Stimulated activated CD4-positive, alpha-beta T cell treated with anti-CD3 and anti-CD28 coated beads, Interleukin-15, amount 100 ng/mL, for 1 hour (primary cell): ENCODE data around the gene IRX6.

ENCODE experiments used
- DNase-seq, 2 donors: peaks; one replicate each; pipeline ENCODE4 v3.0.0-alpha.2; 2020; ENCODE audit warnings: low read depth in 1 of 2, low spot score in 1 of 2

The IRX6 gene

GRCh38 chr16:55323637-55324271 lies at the start of gene IRX6:
IRX6 (plus strand) TSS chr16:55324203; CDS start chr16:55325092, 889 bp downstream.
- DNase-seq: no peak

- no peak for DNase-seq
Observed at GRCh38 chr16:55274391-55274790, 49.6 kb upstream of the IRX6 start.

GRCh38 chr16:55275167-55275566 lies 48.8 kb upstream of the IRX6 start:
- no peak for DNase-seq

- no peak for DNase-seq
Observed at GRCh38 chr16:55275869-55276268, 48.1 kb upstream of the IRX6 start.

GRCh38 chr16:55277536-55277935 lies 46.5 kb upstream of the IRX6 start:
- DNase-seq: no peak

- DNase-seq: no peak
Observed at GRCh38 chr16:55279598-55279997, 44.4 kb upstream of the IRX6 start.

- DNase-seq: no peak
Observed at GRCh38 chr16:55280587-55280986, 43.4 kb upstream of the IRX6 start.

GRCh38 chr16:55282441-55282840 lies 41.6 kb upstream of the IRX6 start:
- DNase-seq: no peak

GRCh38 chr16:55283812-55284717 lies 39.9 kb upstream of the IRX6 start:
- DNase-seq: no peak

- no peak for DNase-seq
Observed at GRCh38 chr16:55284718-55285099, 39.3 kb upstream of the IRX6 start.

- DNase-seq: no peak
Observed at GRCh38 chr16:55285586-55285985, 38.4 kb upstream of the IRX6 start.

- DNase-seq: no peak
Observed at GRCh38 chr16:55289353-55289752, 34.6 kb upstream of the IRX6 start.

GRCh38 chr16:55291847-55292246 lies 32.2 kb upstream of the IRX6 start:
- DNase-seq: no peak

- no peak for DNase-seq
Observed at GRCh38 chr16:55292491-55292890, 31.5 kb upstream of the IRX6 start.

GRCh38 chr16:55294129-55294528 lies 29.9 kb upstream of the IRX6 start:
- no peak for DNase-seq

- DNase-seq: no peak
Observed at GRCh38 chr16:55294931-55295342, 29.1 kb upstream of the IRX6 start.

GRCh38 chr16:55297062-55297909 lies 26.7 kb upstream of the IRX6 start:
- DNase-seq: no peak

- DNase-seq: no peak
Observed at GRCh38 chr16:55297910-55298479, 26.0 kb upstream of the IRX6 start.

GRCh38 chr16:55301385-55302008 lies 22.5 kb upstream of the IRX6 start:
- DNase-seq: no peak

GRCh38 chr16:55302635-55303034 lies 21.4 kb upstream of the IRX6 start:
- DNase-seq: no peak

GRCh38 chr16:55308973-55309372 lies 15.0 kb upstream of the IRX6 start:
- no peak for DNase-seq
